Measurements from ENCODE around the gene AMBP.

- TF ChIP-seq CTCF (IDR thresholded peaks at IDR 0.05) = no peak
- no peak for TF ChIP-seq ZFX (IDR thresholded peaks at IDR 0.05; ENCODE audit: borderline replicate concordance)
Measured at GRCh38 chr9:114012126-114012525, 66.0 kb downstream of the AMBP start.

Data from 22Rv1 (cell line).